GM19397 (cell line): ENCODE measurements around the gene IPO8.
A peak's percentile ranks its signal among the peaks of the same experiment; 100 is the strongest.

Source experiments
- ATAC-seq: cut with Tn5 transposase; IDR thresholded peaks from one replicate; pipeline ENCODE4 v1.9.1; 2021; ENCODE audit warnings: mild to moderate bottlenecking, moderate library complexity; ENCODE audit not compliant: unreplicated experiment

IPO8 gene

GRCh38 chr12:30695199-30696102, at the start of gene IPO8:
IPO8 (minus strand) TSS chr12:30695869; CDS start chr12:30695647, 222 bp downstream.
- ATAC-seq: peak; percentile 82

GRCh38 chr12:30744321-30744720, 48.7 kb upstream of the IPO8 start:
- ATAC-seq: no peak

- ATAC-seq: no peak
Measured at GRCh38 chr12:30740274-30740673, 44.6 kb upstream of the IPO8 start.

GRCh38 chr12:30739020-30739419, 43.4 kb upstream of the IPO8 start:
- ATAC-seq: no peak

GRCh38 chr12:30732954-30733637, 37.4 kb upstream of the IPO8 start:
- no peak for ATAC-seq

- no peak for ATAC-seq
Measured at GRCh38 chr12:30730011-30730410, 34.3 kb upstream of the IPO8 start.

GRCh38 chr12:30729547-30729946, 33.9 kb upstream of the IPO8 start:
- no peak for ATAC-seq

- no peak for ATAC-seq
Measured at GRCh38 chr12:30726647-30727046, 31.0 kb upstream of the IPO8 start.

GRCh38 chr12:30725739-30726138, 30.1 kb upstream of the IPO8 start:
- ATAC-seq: no peak

GRCh38 chr12:30719060-30719459, 23.4 kb upstream of the IPO8 start:
- no peak for ATAC-seq

- ATAC-seq: no peak
Measured at GRCh38 chr12:30707613-30708342, 12.1 kb upstream of the IPO8 start.

GRCh38 chr12:30706476-30706875, 10.8 kb upstream of the IPO8 start:
- ATAC-seq: no peak

GRCh38 chr12:30701056-30701455, 5.4 kb upstream of the IPO8 start:
- no peak for ATAC-seq

- no peak for ATAC-seq
Measured at GRCh38 chr12:30700216-30700900, 4.7 kb upstream of the IPO8 start.

- no peak for ATAC-seq
Measured at GRCh38 chr12:30698346-30698745, 2.7 kb upstream of the IPO8 start.

- no peak for ATAC-seq
Measured at GRCh38 chr12:30696943-30697342, 1.3 kb upstream of the IPO8 start.

- ATAC-seq: no peak
Measured at GRCh38 chr12:30696486-30696885, 817 bp upstream of the IPO8 start.

GRCh38 chr12:30696103-30696408, 387 bp upstream of the IPO8 start:
- ATAC-seq: peak; percentile 32

GRCh38 chr12:30694412-30695198, 1.1 kb downstream of the IPO8 start:
- peak; percentile 27 for ATAC-seq

GRCh38 chr12:30692470-30692869, 3.2 kb downstream of the IPO8 start:
- ATAC-seq: no peak
